ENCODE measurements around the gene KRT33B. TPM values are rescaled to one million over a fixed set of nuclear protein-coding genes. Genes with fewer than 3 reads are reported as not detected.

Gene KRT33B
- total RNA-seq, 1 donor from 2014 or later = 0.29 TPM

DNA sequence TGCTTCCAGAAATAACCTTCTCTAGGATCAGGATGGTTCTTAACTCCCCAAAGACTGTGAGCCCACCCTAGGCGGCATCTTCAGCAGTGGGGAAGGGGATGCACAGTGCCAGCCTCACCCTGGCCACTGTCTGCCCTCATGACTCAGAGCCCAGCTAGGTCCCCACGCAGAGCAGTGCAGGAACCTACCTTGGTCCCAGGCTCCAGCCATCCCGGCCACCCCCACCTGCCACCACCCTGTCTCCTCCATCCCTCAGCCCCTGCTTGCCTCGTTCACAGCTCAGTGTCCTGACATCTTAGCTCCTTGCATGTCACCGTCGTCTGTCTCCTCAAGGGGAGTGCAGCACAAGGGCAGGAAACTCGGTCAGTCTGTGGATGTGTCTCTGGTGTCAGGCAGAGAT lies 38.0 kb downstream of the KRT33B start:
- H3K4me3 ChIP-seq (ENCODE audit: low read depth, low read length) = no peak overlapping the region
- DNase-seq (ENCODE audit: low read depth) = no peak
- TF ChIP-seq, protein P1, sequence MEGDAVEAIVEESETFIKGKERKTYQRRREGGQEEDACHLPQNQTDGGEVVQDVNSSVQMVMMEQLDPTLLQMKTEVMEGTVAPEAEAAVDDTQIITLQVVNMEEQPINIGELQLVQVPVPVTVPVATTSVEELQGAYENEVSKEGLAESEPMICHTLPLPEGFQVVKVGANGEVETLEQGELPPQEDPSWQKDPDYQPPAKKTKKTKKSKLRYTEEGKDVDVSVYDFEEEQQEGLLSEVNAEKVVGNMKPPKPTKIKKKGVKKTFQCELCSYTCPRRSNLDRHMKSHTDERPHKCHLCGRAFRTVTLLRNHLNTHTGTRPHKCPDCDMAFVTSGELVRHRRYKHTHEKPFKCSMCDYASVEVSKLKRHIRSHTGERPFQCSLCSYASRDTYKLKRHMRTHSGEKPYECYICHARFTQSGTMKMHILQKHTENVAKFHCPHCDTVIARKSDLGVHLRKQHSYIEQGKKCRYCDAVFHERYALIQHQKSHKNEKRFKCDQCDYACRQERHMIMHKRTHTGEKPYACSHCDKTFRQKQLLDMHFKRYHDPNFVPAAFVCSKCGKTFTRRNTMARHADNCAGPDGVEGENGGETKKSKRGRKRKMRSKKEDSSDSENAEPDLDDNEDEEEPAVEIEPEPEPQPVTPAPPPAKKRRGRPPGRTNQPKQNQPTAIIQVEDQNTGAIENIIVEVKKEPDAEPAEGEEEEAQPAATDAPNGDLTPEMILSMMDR (conservative IDR thresholded peaks at IDR 0.05; ENCODE audit: low read depth, low read length) = no peak

DNA sequence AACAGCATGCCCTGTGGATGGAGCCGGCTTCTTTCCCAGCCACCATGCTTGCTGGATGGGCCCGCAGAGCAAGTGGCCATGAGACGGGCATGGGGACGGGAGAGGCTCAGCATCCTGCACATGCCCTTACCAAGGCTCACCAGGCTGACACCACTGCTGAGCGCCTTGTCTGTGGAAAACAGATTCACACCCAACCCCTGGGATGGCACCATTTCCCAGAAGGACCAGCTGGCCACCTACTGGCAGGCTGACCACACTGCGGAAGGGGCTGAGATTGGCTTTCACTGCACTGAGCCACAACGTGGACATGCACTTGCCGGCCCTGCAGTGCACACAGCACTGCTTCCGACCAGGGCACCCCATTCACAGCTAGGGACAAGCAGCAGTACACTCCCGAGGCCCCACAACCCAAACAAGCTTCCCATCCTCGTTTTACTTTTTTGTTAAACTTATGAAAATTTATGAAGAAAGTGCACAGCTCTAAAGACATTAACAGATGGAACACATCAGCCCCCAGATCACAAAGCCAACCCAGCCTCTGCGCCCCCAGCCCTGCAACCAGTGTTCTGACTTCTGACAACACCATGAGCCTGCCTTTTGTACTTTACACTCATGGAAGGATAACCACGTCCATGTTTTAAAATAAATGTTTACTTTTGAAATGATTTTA lies 40.2 kb downstream of the KRT33B start:
- TF ChIP-seq, protein P1 (conservative IDR thresholded peaks at IDR 0.05; ENCODE audit: low read depth, low read length) = peak; percentile 85
- no peak overlapping the region for H3K4me3 ChIP-seq (ENCODE audit: low read depth, low read length)
- peak; percentile 13 for DNase-seq (ENCODE audit: low read depth)

DNA sequence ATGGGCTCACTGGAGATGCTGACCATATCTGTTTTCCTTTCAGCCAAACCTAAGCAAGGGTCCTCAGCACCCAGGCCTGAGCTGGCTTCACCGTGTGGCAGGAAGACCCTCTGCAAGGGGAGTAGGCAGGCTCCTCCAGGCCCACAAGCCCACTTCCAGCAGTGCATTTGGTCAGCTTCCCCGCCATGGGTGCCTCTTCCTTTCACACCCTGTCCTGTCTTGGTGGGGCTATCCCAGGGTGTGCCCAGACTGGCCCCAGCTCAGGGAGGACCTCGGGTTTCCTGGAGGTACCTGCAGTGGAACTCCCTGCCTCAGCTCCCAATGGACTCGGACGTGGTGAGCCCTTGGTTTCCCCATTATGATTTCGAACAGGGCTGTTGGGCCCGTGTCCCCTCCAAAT lies 41.4 kb downstream of the KRT33B start:
- DNase-seq (ENCODE audit: low read depth) = no peak
- TF ChIP-seq, protein P1 (conservative IDR thresholded peaks at IDR 0.05; ENCODE audit: low read depth, low read length) = no peak
- H3K4me3 ChIP-seq (ENCODE audit: low read depth, low read length) = no peak overlapping the region

DNA sequence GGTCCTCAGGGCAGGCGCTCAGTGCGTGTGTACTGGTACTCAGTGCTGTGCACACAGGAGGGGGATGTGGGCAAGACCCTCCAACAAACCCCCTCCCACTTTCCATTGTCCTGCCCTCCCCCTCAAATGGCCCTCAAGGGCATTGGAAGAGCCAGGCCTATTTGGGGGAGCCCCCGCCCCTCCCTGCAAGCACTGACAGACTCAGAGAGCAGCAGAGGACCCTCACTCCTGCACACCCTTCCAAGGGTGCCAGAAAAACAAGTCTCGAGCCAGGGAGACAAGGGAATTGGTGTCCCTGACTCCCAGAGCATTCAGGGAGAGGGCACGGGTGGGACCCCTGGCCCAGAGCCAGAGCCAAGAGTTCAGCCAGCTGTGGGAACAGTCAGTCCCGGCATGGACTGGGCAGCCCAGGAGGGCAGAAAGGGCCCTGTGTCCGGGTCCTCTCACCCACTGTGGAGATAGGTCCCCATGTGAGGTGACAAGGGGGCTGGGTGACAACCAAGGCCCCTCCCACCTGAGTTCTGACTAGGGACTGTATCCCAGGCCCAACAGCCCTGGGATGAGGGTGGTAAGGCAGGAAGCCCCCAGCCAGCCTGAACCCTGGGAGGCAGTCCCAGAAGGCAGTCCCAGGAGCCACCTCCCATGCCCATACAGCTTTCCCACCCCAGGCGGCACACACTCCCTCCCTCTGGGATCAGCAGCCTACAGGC lies 42.0 kb downstream of the KRT33B start:
- H3K4me3 ChIP-seq (ENCODE audit: low read depth, low read length) = no peak overlapping the region
- TF ChIP-seq, protein P1 (conservative IDR thresholded peaks at IDR 0.05; ENCODE audit: low read depth, low read length) = no peak
- no peak for DNase-seq (ENCODE audit: low read depth)

DNA sequence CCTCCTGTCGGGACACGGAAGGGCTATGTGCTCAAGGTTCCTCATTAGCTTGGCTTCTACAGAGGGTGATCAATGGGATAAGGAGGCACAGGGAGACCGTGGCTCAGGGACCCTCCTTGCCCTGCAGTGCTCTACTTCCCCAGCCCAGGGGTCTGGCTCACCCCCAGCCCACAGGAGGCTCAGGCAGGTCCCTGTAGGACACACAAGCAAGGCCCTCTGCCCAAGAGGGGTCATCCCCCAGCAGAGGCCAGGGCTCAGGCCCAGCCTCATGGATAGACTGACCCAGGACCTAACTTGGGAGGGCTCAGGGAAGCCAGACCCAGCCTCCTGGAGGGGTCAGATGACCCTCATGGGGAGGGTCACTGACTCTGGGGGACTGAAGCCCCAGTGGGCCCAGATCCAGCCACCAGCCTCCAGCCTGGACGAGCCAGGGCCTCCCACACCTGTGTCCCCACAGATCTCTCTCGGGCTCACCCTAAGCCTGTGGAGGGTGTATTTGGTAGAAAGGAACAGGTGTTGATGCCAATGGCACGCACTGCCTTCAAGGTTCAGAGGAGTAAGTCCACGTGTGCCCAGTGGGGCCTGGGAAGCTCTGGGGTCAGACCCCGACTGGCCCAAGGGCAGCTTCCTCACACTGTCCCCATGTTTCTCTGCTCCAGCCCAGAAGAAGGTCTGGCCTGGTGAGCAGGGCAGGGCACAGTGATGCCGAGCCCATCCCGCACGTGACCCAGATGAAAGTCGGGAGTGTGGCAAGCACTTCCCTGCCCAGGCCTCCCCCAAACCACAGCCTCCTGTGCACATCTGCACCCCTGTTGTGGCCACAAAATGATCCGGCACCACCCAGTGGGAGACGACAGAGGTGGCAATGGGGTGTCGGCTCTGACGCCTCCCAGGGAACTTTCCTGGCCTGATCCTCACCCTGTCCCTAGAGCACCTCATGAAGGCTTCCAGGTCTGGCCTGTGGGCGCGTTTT lies 43.2 kb downstream of the KRT33B start:
- TF ChIP-seq, protein P1 (conservative IDR thresholded peaks at IDR 0.05; ENCODE audit: low read depth, low read length) = no peak
- no peak for DNase-seq (ENCODE audit: low read depth)
- no peak overlapping the region for H3K4me3 ChIP-seq (ENCODE audit: low read depth, low read length)

DNA sequence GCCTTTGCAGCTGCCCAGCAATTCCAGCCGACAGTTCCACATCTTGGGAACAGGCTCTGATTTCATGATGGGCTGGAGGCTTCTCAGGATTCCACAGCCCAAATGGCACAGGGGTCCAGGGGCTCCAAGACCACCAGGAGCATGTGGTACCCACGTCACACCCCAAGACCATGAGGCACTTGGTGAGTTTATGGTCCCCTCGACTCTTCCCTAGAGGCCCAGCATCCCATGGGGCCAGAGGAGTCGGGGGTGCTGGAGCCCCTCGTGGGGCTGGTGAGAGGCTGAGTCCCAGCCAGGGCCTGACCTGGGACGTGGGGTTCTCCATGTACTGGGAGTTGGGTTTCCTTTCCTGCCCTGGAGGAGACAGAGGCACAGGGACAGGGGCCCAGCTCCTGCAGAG lies 44.0 kb downstream of the KRT33B start:
- TF ChIP-seq, protein P1 (conservative IDR thresholded peaks at IDR 0.05; ENCODE audit: low read depth, low read length) = no peak
- no peak for DNase-seq (ENCODE audit: low read depth)
- no peak overlapping the region for H3K4me3 ChIP-seq (ENCODE audit: low read depth, low read length)

Measured in epithelial cell of proximal tubule (primary cell).